Fibroblast of gingiva (primary cell): ENCODE data around the gene SLC2A9.
A peak's percentile ranks its signal among the peaks of the same experiment; 100 is the strongest.

ENCODE experiments used
- DNase-seq: peaks from one replicate; pipeline ENCODE4 v3.0.0-alpha.2; 2011; ENCODE audit warnings: low read depth

The SLC2A9 gene

DNA sequence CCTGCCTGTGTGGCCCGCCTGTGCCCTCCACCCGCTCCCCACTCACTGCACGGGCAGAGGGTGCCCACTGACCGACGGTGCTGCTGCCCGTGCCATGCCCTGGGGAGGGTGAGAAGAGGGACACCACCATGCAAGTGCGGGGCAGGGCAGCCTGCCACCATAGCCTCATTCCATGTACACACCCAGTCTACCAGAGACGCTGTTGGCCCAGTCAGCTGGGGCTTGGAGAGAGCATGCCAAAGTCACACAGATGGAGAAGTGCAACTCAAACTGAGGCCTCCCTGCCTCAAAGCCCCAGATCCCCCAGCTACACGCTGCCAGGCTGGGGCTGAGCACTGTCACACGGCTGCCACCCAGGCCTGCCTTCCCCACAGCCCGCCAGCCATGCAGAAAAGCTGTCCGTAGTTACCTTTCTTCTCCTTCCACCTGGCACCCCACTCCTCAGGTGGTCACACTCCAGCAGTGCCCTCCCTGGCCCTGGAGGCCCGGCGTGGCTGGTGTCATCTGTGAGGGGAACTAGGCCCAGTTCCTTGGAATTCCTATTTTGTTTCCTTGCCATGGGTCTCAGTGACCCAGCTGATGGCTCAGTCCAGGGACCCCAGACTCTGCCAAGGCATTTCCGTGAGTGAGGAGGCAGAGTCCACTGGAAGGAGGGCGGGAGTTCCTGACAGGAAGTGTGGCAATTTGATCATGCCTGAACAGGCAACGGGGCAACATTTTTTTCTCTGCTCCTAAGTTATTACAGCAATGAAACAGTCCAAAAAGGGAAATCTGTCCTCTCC, at the start of gene SLC2A9:
SLC2A9 (minus strand) TSS at position 627 of the 782 bp plus-strand sequence; CDS start at position 559, 68 bp downstream.
- peak; percentile 34 for DNase-seq

DNA sequence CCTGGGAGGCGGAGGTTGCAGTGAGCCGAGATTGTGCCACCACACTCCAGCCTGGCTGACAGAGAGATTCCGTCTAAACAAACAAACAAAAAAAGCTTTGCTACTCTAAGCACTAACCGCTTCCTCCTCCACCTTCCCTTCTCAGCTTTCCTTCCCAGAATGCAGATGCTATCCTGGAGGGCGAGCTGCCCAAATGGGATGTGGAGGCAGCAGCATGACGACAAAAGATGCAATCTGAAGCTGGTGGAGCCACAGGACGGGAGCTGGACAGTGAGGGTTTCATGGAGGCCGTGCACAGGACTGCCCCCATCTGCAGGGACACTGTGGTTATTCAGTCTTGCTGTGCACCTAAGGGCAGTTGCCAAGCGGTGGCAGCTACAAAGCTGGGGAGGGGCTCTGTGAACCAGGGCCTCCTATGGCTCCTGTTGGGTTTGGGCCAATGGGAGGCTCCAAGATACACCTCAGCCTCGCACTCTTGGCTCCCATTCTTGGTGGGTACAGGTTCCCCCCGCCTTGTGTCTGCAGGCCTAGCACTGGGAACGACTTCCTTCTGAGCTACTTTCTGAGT, 47.9 kb upstream of the SLC2A9 start:
- no peak for DNase-seq

DNA sequence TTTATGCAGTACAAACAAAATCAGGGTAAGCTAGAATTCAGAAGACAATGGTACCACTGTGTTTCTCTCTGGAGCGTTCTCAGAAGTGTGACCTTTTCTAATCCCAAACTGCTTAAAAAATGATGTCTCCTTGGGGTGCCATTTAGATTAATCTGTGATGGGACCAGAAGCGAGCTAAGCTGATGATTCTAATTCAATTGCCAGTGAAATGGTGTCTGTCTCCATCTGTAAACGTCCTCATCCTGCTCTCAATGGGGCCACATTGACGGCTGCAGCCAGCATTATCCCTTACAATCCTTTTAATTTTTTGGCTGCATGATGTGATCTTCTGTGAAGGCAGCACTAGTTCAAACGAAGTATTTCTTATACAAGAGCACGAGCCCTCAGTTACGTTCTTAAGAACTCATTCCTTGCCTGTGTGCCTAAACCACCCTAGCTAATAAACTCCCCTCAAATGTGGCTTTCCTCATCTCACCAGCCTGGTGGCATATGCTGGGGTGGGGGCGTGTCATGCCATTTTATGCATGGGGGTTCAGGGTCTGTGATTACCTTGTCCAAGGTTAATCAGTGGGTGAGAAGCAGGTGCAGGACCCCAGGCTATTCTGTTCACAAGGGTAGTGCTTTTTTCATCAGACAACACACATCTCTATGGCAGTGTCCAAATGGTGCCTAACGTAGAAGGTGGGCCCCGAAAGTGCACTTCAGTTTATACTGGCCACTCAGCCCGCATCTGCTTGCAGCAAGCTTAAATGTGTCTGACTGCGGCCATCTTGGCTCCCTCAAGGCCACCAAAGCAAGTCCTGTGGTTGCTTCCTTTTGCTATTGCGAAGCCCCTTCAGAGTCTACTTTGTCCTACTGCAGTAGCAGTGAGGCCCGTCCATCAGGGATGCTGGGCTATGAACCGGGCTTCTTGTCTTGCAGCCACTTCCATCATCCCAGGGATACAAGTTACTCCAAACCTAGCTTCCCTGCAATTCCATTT, 45.7 kb upstream of the SLC2A9 start:
- no peak for DNase-seq

GRCh38 chr4:10066206-10066605, 44.9 kb upstream of the SLC2A9 start:
- no peak for DNase-seq

- DNase-seq, result peak; percentile 84
These were observed 42.4 kb upstream of the SLC2A9 start for GRCh38 chr4:10063544-10064300.

DNA sequence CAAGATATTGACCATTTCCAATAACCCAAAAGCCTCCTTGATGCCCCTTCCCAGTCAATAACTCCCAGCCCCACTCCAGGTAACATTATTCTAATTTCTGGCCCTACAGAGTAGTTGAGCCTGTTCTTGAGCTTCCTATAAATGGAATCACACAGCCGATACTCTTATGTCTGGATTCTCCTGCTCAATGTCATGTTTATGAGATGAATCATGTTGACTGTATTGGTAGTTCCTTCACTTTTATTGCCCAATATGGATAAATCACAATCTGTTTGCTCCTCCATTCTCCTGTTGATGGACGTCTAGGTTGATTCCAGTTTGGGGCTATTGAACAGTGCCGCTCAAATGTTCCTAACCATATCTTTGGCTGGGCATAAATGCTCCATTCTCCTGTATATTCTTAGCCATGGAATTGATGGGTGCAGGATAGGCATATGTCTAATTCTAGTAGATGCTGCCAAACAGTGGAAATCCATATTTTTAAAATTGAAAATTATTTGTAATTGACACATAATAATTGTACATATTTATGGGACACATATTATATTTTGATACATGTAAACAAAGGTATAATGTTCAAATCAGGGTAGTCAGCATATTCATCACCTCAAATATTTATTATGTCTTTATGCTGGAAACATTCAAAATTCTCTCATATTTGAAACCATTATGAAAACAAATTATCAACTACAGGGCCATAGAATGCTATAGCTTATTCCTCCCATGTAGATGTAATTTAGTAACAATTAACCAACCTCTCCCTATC, 40.5 kb upstream of the SLC2A9 start:
- no peak for DNase-seq

GRCh38 chr4:10058371-10058770, 37.1 kb upstream of the SLC2A9 start:
- DNase-seq, result no peak

GRCh38 chr4:10057023-10057395, 35.7 kb upstream of the SLC2A9 start:
- DNase-seq, result no peak

DNA sequence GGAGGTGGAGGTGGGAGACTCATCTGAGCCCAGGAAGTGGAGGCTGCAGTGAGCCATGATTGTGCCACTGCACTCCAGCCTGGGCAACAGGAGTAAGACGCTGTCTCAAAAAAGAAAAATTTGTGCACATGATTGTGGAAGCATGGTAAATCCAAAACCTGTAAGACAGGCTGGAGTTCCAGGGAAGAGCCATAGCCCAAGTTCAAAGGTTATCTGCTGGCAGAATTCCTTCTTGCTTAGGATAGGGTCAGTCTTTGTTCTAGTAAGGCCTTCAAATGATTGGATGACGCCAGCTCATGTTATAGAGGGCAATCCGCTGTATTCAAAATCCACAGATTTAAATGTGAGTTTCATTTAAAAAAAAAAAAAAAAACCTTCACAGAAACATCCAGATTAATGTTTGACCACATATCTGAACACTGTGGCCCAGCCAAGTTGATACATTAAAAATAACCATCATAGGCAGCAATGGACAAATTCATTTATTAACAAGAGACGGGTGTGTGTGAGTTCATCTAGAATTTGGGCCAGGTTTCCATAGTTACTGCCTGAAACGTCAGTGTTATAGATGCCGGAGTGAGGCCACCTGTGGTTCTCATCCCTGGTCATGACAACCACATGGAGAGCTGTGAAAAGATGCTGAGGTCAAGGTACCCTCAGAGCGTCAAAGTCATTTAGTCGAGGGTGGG, 35.2 kb upstream of the SLC2A9 start:
- DNase-seq, result no peak

DNA sequence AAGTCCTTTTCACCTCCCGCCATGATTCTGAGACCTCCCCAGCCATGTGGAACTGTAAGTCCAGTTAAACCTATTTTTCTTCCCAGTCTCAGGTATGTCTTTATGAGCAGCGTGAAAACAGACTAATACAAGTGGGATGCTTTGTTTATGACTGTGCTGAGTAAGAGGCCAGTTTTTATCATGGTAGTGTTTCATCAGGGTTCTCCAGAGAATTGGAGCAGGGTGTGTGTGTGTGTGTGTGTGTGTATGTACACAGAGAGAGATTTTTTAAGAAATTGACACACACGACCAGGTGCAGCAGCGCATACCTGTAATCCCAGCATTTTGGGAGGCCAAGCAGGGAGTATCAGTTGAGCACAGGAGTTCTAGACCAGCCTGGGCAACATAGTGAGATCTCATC, 34.6 kb upstream of the SLC2A9 start:
- no peak for DNase-seq

DNA sequence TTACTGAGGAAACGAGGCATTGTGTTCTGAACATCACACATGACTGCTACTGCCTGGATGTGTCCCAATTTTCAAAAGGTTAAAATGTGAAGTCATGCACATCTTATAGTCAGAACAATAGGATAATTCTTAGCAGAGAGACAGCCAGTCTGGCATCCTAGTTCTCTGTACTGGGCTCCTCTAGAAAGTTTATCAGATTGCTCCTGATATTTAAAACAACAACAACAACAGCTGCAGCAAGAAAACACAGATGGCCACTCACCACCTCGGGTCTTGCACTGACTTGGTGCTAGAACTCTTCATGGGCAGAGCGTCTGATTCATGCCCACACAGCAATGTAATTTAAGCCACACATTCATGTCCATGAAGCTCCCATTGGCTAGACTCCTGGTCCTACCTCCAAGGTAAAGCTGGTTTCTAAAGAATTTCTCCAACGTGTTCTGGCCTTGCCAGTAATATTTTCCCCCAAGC, 33.3 kb upstream of the SLC2A9 start:
- no peak for DNase-seq

GRCh38 chr4:10053635-10054453, 32.5 kb upstream of the SLC2A9 start:
- DNase-seq, result no peak

DNA sequence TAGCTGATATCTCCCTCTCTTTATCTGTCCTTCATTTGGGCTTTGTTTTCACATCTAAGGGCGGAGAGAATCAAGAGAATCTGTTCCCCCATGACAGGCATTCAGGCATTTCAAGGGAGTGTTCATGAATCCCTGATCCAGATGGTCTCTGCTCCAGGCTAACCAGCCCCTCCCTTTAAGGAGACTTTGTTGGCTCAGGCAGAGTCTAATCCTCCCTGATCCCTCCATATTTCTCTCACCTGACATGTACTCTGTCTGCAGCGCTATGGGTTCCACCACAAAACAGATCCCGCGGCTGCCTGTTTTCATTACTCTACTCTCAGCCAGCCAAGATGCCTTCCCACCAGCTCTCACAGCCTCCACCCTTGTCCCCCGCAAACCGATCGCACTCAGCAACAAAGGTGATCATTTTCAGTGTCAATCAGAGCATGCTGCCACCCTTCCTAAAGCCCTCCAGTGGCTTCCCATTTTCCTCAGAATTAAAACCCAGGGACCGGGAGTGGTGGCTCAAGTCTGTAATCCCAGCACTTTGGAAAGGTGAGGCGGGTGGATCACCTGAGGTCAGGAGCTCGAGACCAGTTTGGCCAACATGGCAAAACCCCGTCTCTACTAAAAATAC, 30.3 kb upstream of the SLC2A9 start:
- no peak for DNase-seq

- no peak for DNase-seq
These were observed 29.4 kb upstream of the SLC2A9 start for GRCh38 chr4:10050721-10051120.

DNA sequence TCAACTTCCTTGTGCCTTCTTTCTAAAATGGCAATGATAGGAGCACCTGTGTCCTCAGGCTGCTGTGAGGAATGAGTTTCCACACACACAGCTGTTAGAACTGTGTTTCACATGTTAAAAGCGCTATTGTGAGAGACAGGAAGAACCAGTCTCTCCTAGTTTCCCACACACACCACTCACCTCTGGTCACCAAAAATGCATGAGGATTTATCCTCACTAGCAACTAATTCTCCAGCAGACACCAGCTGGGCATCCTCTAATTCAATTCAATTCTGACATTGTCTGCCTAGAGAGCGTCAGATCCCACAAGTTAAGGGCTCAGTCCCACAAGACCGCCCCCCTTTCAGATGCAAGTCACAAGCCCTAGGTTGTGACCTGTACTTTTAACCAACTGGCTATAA, 29.0 kb upstream of the SLC2A9 start:
- DNase-seq, result no peak

DNA sequence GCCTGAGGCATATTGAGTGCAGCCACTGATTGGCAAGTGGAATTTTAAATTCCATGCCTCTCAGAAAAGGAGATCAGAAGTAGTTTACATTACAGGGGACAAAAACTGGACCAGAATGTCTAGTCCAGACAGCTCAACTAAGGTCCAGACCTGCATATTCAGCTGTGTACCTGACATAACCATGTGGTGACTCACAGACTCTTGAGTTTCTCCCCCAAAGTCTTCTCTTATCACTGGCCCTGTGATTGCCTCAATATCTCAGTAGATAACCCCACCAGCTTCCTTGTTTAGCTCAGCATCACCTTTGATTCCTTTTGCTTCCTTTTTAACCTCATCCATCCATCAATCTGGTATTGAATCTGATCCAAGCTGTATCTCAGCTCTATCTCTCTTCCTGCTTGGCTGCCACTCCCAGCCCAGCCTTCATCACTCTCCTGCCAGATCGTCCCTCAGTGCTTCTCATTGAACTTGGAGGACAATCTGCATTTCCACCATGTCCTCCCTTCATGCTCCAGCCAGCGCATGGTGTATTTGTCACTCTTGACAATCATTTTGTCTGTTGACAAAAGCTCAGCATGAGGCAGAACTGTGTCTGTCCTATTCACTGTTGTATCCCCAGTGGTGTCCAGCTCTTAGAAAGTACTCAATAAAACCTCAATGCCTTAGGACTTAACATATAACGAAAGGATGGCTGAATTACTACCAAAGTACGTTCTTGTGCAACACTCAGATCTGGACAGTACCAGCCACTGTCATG, 27.8 kb upstream of the SLC2A9 start:
- no peak for DNase-seq

DNA sequence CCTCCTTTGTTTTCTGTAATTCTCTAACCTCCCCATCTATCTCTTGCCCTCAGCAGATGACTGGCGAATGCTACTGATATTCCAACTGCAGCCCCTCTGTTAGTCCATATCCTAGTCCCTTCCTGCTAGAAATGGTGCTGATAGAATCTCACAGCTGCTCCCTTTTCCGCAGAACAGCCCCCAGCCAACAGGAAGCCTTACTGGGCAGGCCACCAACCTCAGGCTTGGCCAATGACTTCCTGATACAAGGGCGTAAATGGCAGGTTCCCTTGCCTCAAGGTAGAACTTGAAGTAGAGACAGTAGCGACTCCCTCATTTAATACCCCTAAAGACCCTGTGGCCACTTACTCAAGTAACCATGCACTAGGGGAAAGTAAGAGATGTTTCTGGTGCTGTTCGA, 26.7 kb upstream of the SLC2A9 start:
- DNase-seq, result no peak

DNA sequence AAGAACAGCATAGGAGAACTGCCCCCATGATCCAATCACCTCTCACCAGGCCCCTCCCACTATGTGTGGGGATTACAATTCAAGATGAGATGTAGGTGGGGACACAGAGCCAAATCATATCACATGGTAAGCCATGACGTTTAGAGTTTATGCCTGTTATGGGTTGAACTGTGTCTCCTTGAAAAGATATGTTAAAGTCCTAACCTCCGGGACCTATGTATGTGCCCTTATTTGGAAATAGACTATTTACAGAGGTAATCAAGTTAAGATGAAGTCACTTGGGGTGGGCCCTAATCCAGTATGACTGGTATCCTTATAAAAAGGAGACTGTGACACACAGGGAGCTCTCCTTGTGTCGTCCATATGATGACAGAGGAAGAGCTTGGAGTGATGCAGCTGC, 25.2 kb upstream of the SLC2A9 start:
- DNase-seq, result no peak
